Stimulated activated CD4-positive, alpha-beta T cell treated with anti-CD3 and anti-CD28 coated beads, Interleukin-15, amount 100 ng/mL, for 1 hour (primary cell): ENCODE data around the gene TMEM213.
"Not testable (repeated sequence)": the region's sequence is repeated elsewhere in the genome, so short reads cannot be mapped to it uniquely, and the experiment has no call there.

Experiments
- DNase-seq, 2 donors: peaks; one replicate each; pipeline ENCODE4 v3.0.0-alpha.2; 2020; ENCODE audit warnings: low read depth in 1 of 2, low spot score in 1 of 2

Gene TMEM213

GRCh38 chr7:138796038-138796615, 1.7 kb upstream of the TMEM213 start:
- no peak for DNase-seq

- DNase-seq, result not testable (repeated sequence)
Observed at GRCh38 chr7:138797046-138797445, 748 bp upstream of the TMEM213 start.

DNA sequence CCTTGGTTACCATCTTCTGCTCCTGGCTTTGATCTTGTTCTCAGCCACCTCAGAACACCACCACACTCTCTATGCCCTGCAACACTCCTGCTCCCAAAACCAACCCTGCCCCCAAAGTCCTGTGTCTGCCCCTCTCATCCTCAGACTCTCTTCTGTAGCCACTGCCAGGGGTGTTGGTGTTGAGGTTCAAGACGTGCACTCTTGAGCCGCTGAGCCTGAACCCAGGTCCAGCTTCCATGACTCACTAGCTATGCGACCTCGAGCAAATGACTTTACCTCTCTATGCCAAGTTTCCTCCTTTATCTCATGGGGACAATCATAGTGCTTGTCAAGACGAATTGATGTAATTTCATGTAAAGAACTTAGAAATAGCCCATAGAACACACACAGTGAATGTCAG, 1.0 kb downstream of the TMEM213 start:
- no peak for DNase-seq

DNA sequence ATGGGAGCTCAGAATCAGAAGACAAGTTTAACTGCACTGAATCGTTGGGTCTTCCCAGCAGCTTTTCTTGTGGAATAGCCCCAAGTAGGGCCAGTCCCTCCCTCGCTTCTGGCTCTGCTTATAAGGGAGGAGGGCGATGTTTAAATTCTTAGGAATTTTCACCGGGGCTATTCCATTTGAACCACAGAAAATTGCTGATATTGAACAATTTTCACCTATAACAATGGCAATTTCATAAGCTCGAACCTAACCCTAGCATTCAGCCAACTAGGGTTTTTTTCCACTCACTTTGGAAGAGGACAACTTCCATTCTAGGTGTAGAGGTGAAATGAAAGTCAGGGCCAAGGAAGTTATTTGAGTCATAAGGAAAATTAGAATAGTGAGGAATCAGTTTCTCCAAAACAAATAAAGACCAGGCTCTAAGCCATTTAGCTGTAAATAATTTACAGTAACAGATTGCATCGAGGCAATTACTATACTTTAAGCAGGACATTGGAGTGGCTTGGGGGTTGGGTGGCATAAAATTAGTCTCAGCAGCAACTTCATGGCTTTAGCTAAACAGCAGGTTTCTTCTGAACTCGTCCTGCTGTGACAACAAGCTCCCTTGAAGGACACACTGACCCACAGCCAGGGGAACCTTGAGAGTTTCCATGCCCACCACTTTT, 1.7 kb downstream of the TMEM213 start:
- no peak for DNase-seq

GRCh38 chr7:138801256-138801655, 3.5 kb downstream of the TMEM213 start:
- no peak for DNase-seq

- no peak for DNase-seq
Observed at GRCh38 chr7:138802706-138803105, 4.9 kb downstream of the TMEM213 start.

DNA sequence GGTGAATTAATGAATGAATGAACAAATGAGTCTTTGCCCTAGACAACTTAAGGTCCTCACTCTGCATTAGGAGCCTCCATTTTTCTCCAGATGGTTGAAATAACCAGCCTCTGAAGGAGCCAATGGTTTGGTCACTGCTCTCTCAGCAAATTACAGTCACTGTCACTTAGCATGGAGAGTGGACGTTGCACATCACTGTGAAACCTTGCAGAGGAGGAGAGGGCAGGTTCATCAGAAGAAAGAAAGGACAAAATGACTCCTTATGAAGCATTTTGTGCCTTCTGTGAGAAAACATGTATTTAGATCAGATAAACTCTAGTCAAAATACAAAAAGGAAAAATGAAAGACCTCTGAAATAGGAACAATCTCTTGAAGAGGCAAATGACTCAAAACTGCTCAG, 6.8 kb downstream of the TMEM213 start:
- DNase-seq, result no peak

DNA sequence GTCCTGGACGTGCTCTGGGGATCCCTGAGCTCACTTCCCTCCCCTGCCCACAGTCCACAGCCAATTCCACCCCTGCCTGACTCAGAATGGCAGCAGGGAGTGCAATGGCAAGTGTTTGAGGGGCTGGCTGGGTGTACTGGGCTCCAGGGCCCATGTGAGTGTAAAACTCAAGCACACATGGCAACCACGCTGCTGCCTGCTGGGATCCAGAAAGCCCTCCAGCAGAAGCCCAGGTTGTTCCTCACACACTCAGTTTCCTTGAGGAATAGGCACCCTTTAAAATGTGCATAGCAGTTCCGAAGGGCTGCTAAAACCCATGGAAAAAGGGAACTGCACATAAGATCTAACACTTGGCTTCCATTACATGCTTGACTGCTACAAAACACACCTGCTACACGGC, 11.6 kb downstream of the TMEM213 start:
- no peak for DNase-seq

GRCh38 chr7:138811327-138811726, 13.5 kb downstream of the TMEM213 start:
- DNase-seq, result not testable (repeated sequence)

DNA sequence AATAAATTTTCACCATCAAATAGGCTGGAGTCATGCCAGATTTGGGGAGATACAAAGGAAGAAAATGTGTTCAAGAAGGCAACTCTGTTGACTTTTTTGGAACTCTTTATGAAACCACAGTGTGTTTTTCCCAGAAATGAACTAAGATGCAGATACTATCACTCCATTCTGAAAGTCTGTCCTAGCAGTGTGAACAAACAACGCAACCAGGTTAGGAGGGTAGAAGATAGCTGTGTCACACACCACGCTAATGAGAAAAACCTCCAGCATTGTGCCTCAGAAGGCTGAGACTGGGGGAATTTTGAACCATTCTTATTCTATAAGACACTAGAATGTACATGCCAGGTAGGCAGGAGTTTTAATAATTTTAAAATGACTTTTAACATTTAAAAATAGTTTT, 16.2 kb downstream of the TMEM213 start:
- no peak for DNase-seq

- no peak for DNase-seq
Observed at GRCh38 chr7:138814816-138815332, 17.1 kb downstream of the TMEM213 start.

- DNase-seq, result no peak
Observed at GRCh38 chr7:138816650-138817049, 18.9 kb downstream of the TMEM213 start.

DNA sequence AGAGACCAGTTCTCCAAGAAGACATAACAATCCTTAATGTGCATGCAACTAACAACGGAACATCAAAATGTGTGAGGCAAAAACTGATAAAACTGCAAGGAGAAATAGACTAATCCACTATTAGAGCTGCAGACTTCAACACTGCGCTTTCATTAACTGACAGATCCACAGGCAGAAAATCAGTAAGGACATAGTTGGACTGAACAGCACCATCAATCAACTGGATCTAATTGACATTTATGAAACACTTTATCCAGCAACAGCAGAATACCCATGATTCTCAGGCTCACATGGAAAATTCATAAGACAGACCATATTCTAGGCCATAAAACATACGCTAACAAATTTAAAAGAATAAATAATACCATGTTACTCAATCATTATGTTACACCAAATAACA, 21.8 kb downstream of the TMEM213 start:
- DNase-seq, result no peak

- no peak for DNase-seq
Observed at GRCh38 chr7:138821912-138822311, 24.1 kb downstream of the TMEM213 start.

- no peak for DNase-seq
Observed at GRCh38 chr7:138822867-138823535, 25.2 kb downstream of the TMEM213 start.

DNA sequence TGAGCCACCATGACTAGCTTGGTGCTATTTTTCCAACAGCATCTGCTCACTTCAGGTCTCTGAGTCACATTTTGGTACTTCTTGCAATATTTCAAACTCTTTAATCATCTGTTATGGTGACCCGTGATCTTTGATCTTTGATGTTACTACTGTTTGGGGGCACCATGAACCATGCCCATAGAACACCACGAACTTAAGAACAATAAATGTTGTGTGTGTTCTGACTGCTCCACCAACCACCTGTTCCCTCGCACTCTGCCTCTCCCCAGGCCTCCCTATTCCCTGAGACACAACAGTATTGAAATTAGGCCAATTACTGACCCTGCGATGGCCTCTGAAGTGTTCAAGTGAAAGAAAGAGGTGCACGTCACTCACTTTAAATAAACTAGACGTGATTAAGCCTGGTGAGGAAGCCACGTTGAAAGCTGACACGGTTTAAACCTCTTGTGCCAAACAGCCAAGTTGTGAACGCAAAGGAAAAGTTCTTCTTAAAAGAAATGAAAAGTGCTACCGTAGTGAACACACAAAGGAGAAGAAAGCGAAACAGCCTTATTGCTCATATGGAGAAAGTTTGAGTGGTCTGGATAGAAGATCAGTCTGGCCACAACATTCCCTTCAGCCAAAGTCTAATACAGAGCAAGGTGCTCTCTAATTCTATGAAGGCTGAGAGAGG, 27.4 kb downstream of the TMEM213 start:
- DNase-seq, result no peak

DNA sequence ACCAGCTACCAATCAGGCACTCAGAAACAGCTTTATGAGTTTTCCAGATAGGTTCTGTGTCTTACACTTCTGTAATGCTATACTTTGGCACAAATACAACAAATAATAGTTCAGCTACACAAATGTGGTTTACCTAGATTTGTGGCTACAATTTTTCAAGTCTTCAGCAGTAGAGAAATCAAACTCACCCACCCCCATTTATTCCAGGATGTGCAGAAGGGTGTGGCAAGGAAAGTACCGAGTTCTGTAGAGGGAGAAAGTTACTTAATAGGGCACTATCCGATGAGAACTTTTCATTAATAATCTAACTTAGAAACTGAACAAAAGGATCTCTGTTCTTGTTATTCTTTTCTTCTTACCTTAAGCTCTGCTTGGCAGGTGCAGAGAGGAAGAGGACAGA, 30.5 kb downstream of the TMEM213 start:
- DNase-seq, result no peak

- no peak for DNase-seq
Observed at GRCh38 chr7:138829335-138829734, 31.5 kb downstream of the TMEM213 start.

DNA sequence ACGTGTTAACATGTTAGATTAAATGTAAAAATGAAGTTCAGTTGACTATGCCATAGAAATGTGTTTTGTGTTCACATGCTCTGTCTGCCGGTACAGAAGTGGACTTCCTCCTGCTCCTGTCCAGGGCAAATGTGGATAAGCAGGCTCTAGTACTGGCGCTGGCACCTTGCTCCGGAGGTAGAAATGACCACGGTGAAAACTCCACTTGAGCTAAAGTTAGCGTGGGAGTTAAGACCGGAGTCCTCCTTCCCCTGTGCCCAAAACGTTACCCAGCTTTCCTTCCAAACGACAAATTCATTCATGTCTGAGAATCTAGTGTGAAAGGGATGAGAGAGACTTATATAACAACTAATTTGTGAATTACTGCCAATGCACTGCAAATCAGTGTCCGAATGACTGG, 35.2 kb downstream of the TMEM213 start:
- no peak for DNase-seq

DNA sequence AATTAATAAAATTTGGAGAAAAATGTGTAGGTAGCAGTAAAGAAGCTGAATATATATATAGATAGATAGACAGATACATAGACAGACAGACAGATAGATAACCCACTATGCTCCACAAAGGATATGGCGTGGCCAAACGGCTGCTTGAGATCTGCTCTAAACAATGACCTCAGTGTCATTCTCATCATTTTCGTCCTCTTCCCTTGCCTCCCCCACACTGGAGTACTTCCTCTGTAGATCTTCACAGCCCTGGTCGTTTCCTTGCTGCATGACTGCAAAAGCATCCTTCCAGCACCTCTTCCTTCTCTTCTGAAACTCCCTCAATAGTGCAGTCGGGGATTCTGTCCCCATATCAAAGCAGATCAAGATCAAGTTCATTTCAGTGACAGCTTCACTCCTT, 35.8 kb downstream of the TMEM213 start:
- no peak for DNase-seq

DNA sequence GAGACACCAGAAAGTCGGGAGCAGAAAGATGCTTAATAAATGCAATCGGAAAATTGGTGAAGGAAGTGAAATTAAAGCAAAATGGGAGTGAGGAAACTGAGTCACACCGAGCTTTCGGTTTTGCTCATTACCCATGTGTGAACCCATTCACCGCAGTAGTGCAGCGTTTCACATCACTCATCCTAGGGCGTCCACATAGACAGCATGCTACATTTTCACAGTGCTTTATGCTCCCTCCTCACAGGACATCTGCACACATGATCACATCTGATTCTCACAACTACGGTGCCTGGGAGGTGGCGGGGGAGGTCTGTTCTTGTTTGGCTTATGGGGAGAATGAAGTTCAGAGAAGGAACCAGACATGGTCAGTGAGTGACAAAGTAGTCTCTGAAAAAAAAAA, 36.8 kb downstream of the TMEM213 start:
- DNase-seq, result no peak

GRCh38 chr7:138835087-138835486, 37.3 kb downstream of the TMEM213 start:
- no peak for DNase-seq
